Activated B cell treated with CpG ODN at 0.5 μM for 24 hours (primary cell): ENCODE results near the gene ICAM2. TPM values are rescaled to one million over a fixed set of nuclear protein-coding genes. Genes with fewer than 3 reads are reported as not detected.
A peak's percentile ranks its signal among the peaks of the same experiment; 100 is the strongest.

Experiments used
- ATAC-seq: fragments of 200-7000 bp; cut with Tn5 transposase; one replicate; pipeline ENCODE4 v1.10.0; 2021; ENCODE audit warnings: low read depth, mild to moderate bottlenecking, moderate library complexity
- CTCF ChIA-PET: fragments of 350-600 bp; sonication (Branson Sonifier 250); formaldehyde crosslinking; loops from one replicate; lab custom pipeline; 2021; ENCODE audit warnings: antibody characterized with exemption; lab: Charles Lee
- POLR2A ChIA-PET: fragments of 350-600 bp; sonication (Branson Sonifier 250); formaldehyde crosslinking; loops from one replicate; lab custom pipeline; 2021; ENCODE audit warnings: antibody characterized with exemption; lab: Charles Lee
- DNase-seq: peaks from one replicate; pipeline ENCODE4 v3.0.0; 2022
- H3K27ac Mint-ChIP-seq: one replicate; pipeline ENCODE4 v1.8.0; 2020; ENCODE audit warnings: mixed read lengths
- H3K27me3 Mint-ChIP-seq: one replicate; pipeline ENCODE4 v1.8.0; 2021; ENCODE audit warnings: mixed read lengths
- H3K36me3 Mint-ChIP-seq: one replicate; pipeline ENCODE4 v1.8.0; 2021; ENCODE audit warnings: low read depth, mixed read lengths
- H3K4me1 Mint-ChIP-seq: one replicate; pipeline ENCODE4 v1.8.0; 2021; ENCODE audit warnings: mixed read lengths
- H3K4me3 Mint-ChIP-seq: one replicate; pipeline ENCODE4 v1.8.0; 2020; ENCODE audit warnings: mild to moderate bottlenecking, mixed read lengths
- H3K9me3 Mint-ChIP-seq: one replicate; pipeline ENCODE4 v1.8.0; 2020; ENCODE audit warnings: mixed read lengths
- CTCF ChIP-seq: fragments of 200-600 bp; IDR thresholded peaks from one replicate; pipeline ENCODE4 v1.8.0; 2022; ENCODE audit warnings: antibody characterized with exemption, mild to moderate bottlenecking
- intact Hi-C: fragments of 100-400 bp; cut with micrococcal nuclease; formaldehyde crosslinking; loops from one replicate; pipeline ENCODE4 v1.15.1; 2024
- total RNA-seq: library from RNA; stranded (reverse); gene quantifications from 2 replicates; pipeline ENCODE4 v1.2.3, GENCODE V29; 2022

Gene ICAM2
- total RNA-seq, 1 donor from 2014 or later: 44.5 TPM

- intact Hi-C loops: no loop called here
- ATAC-seq (no peak), DNase-seq (peak; percentile 11)
- Mint-ChIP-seq H3K4me1 (peaks cover 32% of the 10 kb centered on the region), H3K27me3 (peaks cover 4% of the 10 kb centered on the region), H3K9me3 (no peaks in the 10 kb centered on the region), H3K36me3 (peaks cover 37% of the 10 kb centered on the region), H3K4me3 (no peak overlapping the region), H3K27ac (no peak overlapping the region)
- TF ChIP-seq CTCF: no peak
- ChIA-PET POLR2A (interaction anchor here (0.6 to 1.1 kb wide), 4 partner anchors 14 to 68 kb away, joined by 3 to 5 read pairs (median 4); partner anchors contain the start of gene ICAM2), CTCF (interaction anchor here (1.0 kb wide), 1 partner anchor 23 kb away, joined by 3 read pairs; no protein-coding TSS in a partner anchor)
Measured at GRCh38 chr17:64001763-64002529, 18.5 kb downstream of the ICAM2 start.

DNA sequence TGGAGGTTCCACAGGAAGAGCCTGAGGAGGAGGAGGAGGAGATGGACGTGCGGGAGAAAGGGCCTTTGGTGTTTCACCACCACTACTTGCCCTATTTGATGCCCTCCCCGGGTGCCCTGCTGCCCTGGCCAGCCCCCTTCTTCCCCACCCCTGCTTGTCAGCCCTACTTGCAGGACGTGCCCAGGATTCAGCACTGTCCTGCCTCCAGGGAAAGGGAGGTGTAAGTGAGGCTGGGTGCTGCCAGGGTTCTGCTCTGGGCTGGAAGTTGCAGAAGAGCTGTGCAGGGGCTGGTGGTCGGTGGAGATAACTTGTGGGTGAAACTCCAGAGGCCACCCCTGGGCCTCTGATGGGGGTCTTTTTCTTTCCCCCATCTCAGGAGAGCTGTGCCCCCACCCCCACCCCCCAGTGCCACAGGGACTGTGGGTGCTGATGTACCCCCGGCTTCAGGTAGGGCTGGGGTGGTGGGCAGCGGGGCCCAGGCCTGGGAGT, 19.3 kb downstream of the ICAM2 start:
- ATAC-seq: no peak
- no peak overlapping the region for H3K4me3 Mint-ChIP-seq
- peaks cover 4% of the 10 kb centered on the region for H3K27me3 Mint-ChIP-seq
- POLR2A ChIA-PET: interaction anchor here (1.0 to 1.1 kb wide), 2 partner anchors 19 to 67 kb away, joined by 3 to 5 read pairs; partner anchors contain the start of gene ICAM2
- intact Hi-C loops: no loop called here
- no peak for TF ChIP-seq CTCF
- CTCF ChIA-PET: no interaction called here
- H3K36me3 Mint-ChIP-seq: peaks cover 32% of the 10 kb centered on the region
- H3K9me3 Mint-ChIP-seq: no peaks in the 10 kb centered on the region
- DNase-seq: peak; percentile 1
- H3K4me1 Mint-ChIP-seq: peaks cover 26% of the 10 kb centered on the region
- H3K27ac Mint-ChIP-seq: no peak overlapping the region

GRCh38 chr17:63999680-64000531, 20.5 kb downstream of the ICAM2 start:
- no peak for TF ChIP-seq CTCF
- Mint-ChIP-seq H3K27me3 (peaks cover 4% of the 10 kb centered on the region), H3K4me1 (peaks cover 23% of the 10 kb centered on the region), H3K4me3 (no peak overlapping the region), H3K27ac (no peak overlapping the region), H3K9me3 (no peaks in the 10 kb centered on the region), H3K36me3 (peaks cover 21% of the 10 kb centered on the region)
- ChIA-PET CTCF (interaction anchor here (0.9 kb wide), 1 partner anchor 9 kb away, joined by 3 read pairs; no protein-coding TSS in a partner anchor), POLR2A (interaction anchor here (1.1 kb wide), 1 partner anchor 20 kb away, joined by 5 read pairs; the partner anchor contains the start of gene ICAM2)
- ATAC-seq (no peak), DNase-seq (peak; percentile 12)
- intact Hi-C loops: loop anchor here (2.0 kb wide), 1 partner anchor 21 kb away; the partner anchor contains the start of gene ICAM2

- peaks cover 14% of the 10 kb centered on the region for H3K36me3 Mint-ChIP-seq
- CTCF ChIA-PET: interaction anchor here (1.4 kb wide), 1 partner anchor 26 kb away, joined by 4 read pairs; no protein-coding TSS in a partner anchor
- TF ChIP-seq CTCF: no peak
- no peak overlapping the region for H3K27ac Mint-ChIP-seq
- H3K4me1 Mint-ChIP-seq: peaks cover 25% of the 10 kb centered on the region
- H3K27me3 Mint-ChIP-seq: peaks cover 4% of the 10 kb centered on the region
- POLR2A ChIA-PET: interaction anchor here (0.9 to 1.4 kb wide), 3 partner anchors 21 to 79 kb away, joined by 3 to 9 read pairs (median 5); partner anchors contain the start of gene ICAM2
- peak; percentile 32 for ATAC-seq
- intact Hi-C loops: loop anchor here (2.0 kb wide), 1 partner anchor 22 kb away; the partner anchor contains the start of gene ICAM2
- peak overlapping the region; percentile 78 for H3K4me3 Mint-ChIP-seq
- DNase-seq: peak; percentile 21
- H3K9me3 Mint-ChIP-seq: no peaks in the 10 kb centered on the region
Measured at GRCh38 chr17:63998721-63999679, 21.4 kb downstream of the ICAM2 start.
